Measurements from ENCODE around the gene FBXW10B.

DNA sequence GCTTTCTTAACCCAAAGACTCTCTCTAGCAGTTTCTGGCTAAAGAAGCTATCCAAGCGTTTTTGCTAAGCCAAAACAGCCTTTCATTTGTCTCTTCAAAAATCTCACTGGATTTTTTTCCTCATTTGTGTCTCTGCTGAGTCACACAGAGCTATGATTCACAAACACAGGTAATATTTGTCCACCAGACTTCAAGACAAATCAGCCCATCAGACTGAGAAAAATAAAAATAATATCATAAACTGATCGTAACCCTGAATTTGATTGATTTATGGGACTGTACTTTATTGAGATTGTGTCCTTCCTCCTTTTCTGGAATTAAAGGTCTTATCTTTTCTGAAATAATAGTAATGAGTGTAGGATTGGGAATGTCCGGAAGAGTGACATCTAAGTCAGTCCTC, 38.8 kb upstream of the FBXW10B start:
- TF ChIP-seq, protein P1, sequence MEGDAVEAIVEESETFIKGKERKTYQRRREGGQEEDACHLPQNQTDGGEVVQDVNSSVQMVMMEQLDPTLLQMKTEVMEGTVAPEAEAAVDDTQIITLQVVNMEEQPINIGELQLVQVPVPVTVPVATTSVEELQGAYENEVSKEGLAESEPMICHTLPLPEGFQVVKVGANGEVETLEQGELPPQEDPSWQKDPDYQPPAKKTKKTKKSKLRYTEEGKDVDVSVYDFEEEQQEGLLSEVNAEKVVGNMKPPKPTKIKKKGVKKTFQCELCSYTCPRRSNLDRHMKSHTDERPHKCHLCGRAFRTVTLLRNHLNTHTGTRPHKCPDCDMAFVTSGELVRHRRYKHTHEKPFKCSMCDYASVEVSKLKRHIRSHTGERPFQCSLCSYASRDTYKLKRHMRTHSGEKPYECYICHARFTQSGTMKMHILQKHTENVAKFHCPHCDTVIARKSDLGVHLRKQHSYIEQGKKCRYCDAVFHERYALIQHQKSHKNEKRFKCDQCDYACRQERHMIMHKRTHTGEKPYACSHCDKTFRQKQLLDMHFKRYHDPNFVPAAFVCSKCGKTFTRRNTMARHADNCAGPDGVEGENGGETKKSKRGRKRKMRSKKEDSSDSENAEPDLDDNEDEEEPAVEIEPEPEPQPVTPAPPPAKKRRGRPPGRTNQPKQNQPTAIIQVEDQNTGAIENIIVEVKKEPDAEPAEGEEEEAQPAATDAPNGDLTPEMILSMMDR (IDR thresholded peaks at IDR 0.05) = no peak
- no peak for TF ChIP-seq POLR2AphosphoS5 (IDR thresholded peaks at IDR 0.05)
- TF ChIP-seq POLR2A (IDR thresholded peaks at IDR 0.05) = no peak
- TF ChIP-seq EP300 (IDR thresholded peaks at IDR 0.05) = no peak
